K562 (cell line): Measurements from ENCODE around the gene GNB2. TPM values are rescaled to one million over a fixed set of nuclear protein-coding genes. Genes with fewer than 3 reads are reported as not detected.

Experiments used
- ATF1 ChIP-seq, 2 experiments: fragments of 450-650 bp in 1 of 2; IDR thresholded peaks; 2 replicates each; pipeline ENCODE4 v1.6.1; 2016; ENCODE audit warnings: missing compliant biosample characterization in 1 of 2, missing genetic modification characterization in 1 of 2
- CEBPZ ChIP-seq: fragments of 150-350 bp; IDR thresholded peaks from 2 replicates; pipeline ENCODE4 v1.6.1; 2014; ENCODE audit warnings: low read depth, mild to moderate bottlenecking, low read length, borderline replicate concordance
- ELK3 ChIP-seq: fragments of 450-650 bp; formaldehyde crosslinking; IDR thresholded peaks from 2 replicates; pipeline ENCODE4 v1.4.0; 2020; ENCODE audit warnings: mild to moderate bottlenecking
- FOS ChIP-seq: IDR thresholded peaks from 3 replicates; pipeline ENCODE4 v1.6.1; 2011; ENCODE audit not compliant: insufficient read length; ENCODE audit errors: extremely low read depth
- HNRNPH1 ChIP-seq: fragments of 200-400 bp; formaldehyde crosslinking; optimal IDR thresholded peaks from 2 replicates; pipeline ENCODE3; 2017; ENCODE audit warnings: low read depth, mild to moderate bottlenecking, low read length, moderate library complexity
- HNRNPL ChIP-seq: fragments of 200-400 bp; formaldehyde crosslinking; IDR thresholded peaks from 2 replicates; pipeline ENCODE4 v1.6.1; 2017; ENCODE audit warnings: low read depth, mild to moderate bottlenecking, low read length
- MCM7 ChIP-seq, 2 experiments: fragments of 450-650 bp; IDR thresholded peaks; 2 replicates each; pipeline ENCODE4 v1.6.1; 2016 to 2018
- MTA3 ChIP-seq: fragments of 450-650 bp; formaldehyde crosslinking; IDR thresholded peaks from 2 replicates; pipeline ENCODE4 v1.6.1; 2017; ENCODE audit warnings: mild to moderate bottlenecking, borderline replicate concordance
- NELFE ChIP-seq: IDR thresholded peaks from 2 replicates; pipeline ENCODE4 v1.6.1; 2011; ENCODE audit warnings: mild to moderate bottlenecking; ENCODE audit not compliant: insufficient read depth, insufficient read length
- SIRT6 ChIP-seq: IDR thresholded peaks from one replicate; pipeline ENCODE4 v1.6.1; 2012; ENCODE audit warnings: low read depth, mild to moderate bottlenecking, control low read depth, inconsistent platforms, low read length, moderate library complexity
- STAT5A ChIP-seq: IDR thresholded peaks from 2 replicates; pipeline ENCODE4 v1.6.1; 2012; ENCODE audit warnings: low read length, inconsistent platforms, borderline replicate concordance
- SUPT5H ChIP-seq: fragments of 450-650 bp; IDR thresholded peaks from 2 replicates; pipeline ENCODE4 v1.6.1; 2016
- TCF7L2 ChIP-seq: fragments of 150-350 bp; IDR thresholded peaks from 2 replicates; pipeline ENCODE4 v1.6.1; 2016; ENCODE audit warnings: low read depth, mild to moderate bottlenecking, low read length, moderate library complexity
- TSHZ1 ChIP-seq: fragments of 250-450 bp; sonication (Bioruptor Pico); IDR thresholded peaks from 2 replicates; pipeline ENCODE4 v1.4.0; 2020; ENCODE audit warnings: mild to moderate bottlenecking, moderate library complexity
- ZBTB2 ChIP-seq: fragments of 450-650 bp; IDR thresholded peaks from 2 replicates; pipeline ENCODE4 v1.6.1; 2016; ENCODE audit warnings: antibody characterized with exemption
- ZBTB8A ChIP-seq: fragments of 450-650 bp; IDR thresholded peaks from 2 replicates; pipeline ENCODE4 v1.6.1; 2018; ENCODE audit warnings: mild to moderate bottlenecking, moderate library complexity; ENCODE audit not compliant: partially characterized antibody
- ZFP1 ChIP-seq: fragments of 450-650 bp; formaldehyde crosslinking; IDR thresholded peaks from 2 replicates; pipeline ENCODE4 v1.4.0; 2020; ENCODE audit warnings: mild to moderate bottlenecking, mixed read lengths
- ZNF212 ChIP-seq: fragments of 450-650 bp; formaldehyde crosslinking; IDR thresholded peaks from 2 replicates; pipeline ENCODE4 v1.4.0; 2020; ENCODE audit warnings: mild to moderate bottlenecking
- ZNF511 ChIP-seq: sonication (generic); formaldehyde crosslinking; IDR thresholded peaks from 2 replicates; pipeline ENCODE4 v1.8.0; 2022; ENCODE audit warnings: mild to moderate bottlenecking, missing genetic modification reagents
- polyA plus RNA-seq, 8 experiments: library from polyadenylated mRNA; depleted of rRNA in 4 of 8; stranded (reverse) in 5 of 8; unstranded in 3 of 8; fragments of >200 nt; fragmentation: Nextera tagmentation in 2 of 8; fragmentation: Illumina TruSeq in 1 of 8; extraction: Ambion mirVana in 2 of 8; extraction: Trizol in 1 of 8; gene quantifications; 2 replicates each; pipeline versions ENCODE4 v1.2.1 to v1.2.3, GENCODE V29; 2011 to 2014; ENCODE audit warnings: inconsistent platforms in 1 of 8, missing spikeins in 1 of 8
- total RNA-seq, 7 experiments: library from RNA; depleted of rRNA in 6 of 7; stranded (reverse); fragments of >200 nt in 6 of 7; fragmentation: Illumina TruSeq in 2 of 7; extraction: Trizol in 2 of 7; gene quantifications; 2 replicates each; pipeline versions ENCODE4 v1.2.1 to v1.2.3, GENCODE V29; 2011 to 2021; ENCODE audit warnings: low replicate concordance in 1 of 7

GNB2 gene
- total and polyA plus RNA-seq, 9 of the 15 experiments (the other 6 are each of a cell fraction or from before 2014, with no cell fraction given), result 0.65 to 320 (median 104) TPM

GRCh38 chr7:100678291-100678984 lies 4.9 kb downstream of the GNB2 start (continued):
- TF ChIP-seq ZBTB8A, result no peak
- TF ChIP-seq TCF7L2, result no peak
- TF ChIP-seq HNRNPH1, result no peak
- no peak for TF ChIP-seq ATF1 (CRISPR knock-in tag; IDR thresholded peaks at IDR 0.05)
- no peak for TF ChIP-seq ATF1 (tag; IDR thresholded peaks at IDR 0.05)
- TF ChIP-seq STAT5A, result no peak
- TF ChIP-seq TSHZ1, result no peak
- TF ChIP-seq NELFE, result no peak
- no peak for TF ChIP-seq ZNF511 (CRISPR knock-in tag)
- TF ChIP-seq HNRNPL, result 0 out of 2 replicates have a peak, but pooled peaks have one; percentile 31
- TF ChIP-seq MCM7 (IDR thresholded peaks at IDR 0.05), result no peak
- no peak for TF ChIP-seq SIRT6
- TF ChIP-seq FOS, result no peak
- no peak for TF ChIP-seq CEBPZ
- no peak for TF ChIP-seq MTA3
- no peak for TF ChIP-seq ZNF212 (CRISPR knock-in tag)
- TF ChIP-seq SUPT5H, result peak; percentile 47; the same call in 1 of the 2 replicates
- TF ChIP-seq ZBTB2, result no peak
- no peak for TF ChIP-seq ZFP1 (CRISPR knock-in tag)
- TF ChIP-seq ELK3 (CRISPR knock-in tag), result no peak
